Liver (tissue), 2 donors: ENCODE data around the gene KCNJ3.

ENCODE experiments used
- TF ChIP-seq, protein P1 (sequence below): fragments of 150-350 bp; IDR thresholded peaks from 2 replicates; pipeline ENCODE4 v1.5.1; 2017; ENCODE audit warnings: improper control_type of control experiment, low read depth, low read length; ENCODE audit not compliant: missing input control
- TF ChIP-seq, protein P2 (sequence below): IDR thresholded peaks from 2 replicates; pipeline ENCODE4 v1.6.1; 2016; ENCODE audit warnings: antibody characterized with exemption
- donor health status: healthy.

DNA sequence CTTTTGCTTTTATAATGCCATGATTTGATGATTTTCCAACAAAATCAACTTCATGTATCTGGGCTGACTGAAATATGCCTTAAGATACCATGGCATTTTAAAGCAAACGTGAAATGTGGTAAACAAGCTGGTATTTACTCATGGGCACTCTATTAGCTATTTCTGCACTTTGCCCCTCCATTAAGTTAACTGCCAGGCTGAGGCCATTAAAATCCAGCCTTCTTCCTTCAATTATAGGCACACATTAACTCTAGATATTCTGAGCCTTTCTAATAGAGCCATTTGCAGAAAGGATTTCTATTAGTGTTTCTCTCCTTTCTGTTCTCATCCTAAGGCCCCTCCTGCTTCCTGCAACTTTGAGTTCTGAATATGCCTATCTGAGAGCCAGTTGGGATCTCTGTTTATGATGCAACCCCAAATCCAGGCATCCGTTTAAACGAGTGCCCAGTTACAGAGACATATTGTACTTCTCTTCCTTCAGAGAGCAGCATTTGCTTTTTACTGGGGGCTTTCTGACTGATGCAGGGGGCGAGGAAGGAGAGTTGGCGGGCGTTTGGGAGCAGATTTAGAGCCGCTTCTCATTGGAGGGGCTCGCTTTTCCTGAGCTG lies 1.6 kb upstream of the KCNJ3 start:
- TF ChIP-seq, protein P1, sequence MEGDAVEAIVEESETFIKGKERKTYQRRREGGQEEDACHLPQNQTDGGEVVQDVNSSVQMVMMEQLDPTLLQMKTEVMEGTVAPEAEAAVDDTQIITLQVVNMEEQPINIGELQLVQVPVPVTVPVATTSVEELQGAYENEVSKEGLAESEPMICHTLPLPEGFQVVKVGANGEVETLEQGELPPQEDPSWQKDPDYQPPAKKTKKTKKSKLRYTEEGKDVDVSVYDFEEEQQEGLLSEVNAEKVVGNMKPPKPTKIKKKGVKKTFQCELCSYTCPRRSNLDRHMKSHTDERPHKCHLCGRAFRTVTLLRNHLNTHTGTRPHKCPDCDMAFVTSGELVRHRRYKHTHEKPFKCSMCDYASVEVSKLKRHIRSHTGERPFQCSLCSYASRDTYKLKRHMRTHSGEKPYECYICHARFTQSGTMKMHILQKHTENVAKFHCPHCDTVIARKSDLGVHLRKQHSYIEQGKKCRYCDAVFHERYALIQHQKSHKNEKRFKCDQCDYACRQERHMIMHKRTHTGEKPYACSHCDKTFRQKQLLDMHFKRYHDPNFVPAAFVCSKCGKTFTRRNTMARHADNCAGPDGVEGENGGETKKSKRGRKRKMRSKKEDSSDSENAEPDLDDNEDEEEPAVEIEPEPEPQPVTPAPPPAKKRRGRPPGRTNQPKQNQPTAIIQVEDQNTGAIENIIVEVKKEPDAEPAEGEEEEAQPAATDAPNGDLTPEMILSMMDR: no peak
- TF ChIP-seq, protein P2, sequence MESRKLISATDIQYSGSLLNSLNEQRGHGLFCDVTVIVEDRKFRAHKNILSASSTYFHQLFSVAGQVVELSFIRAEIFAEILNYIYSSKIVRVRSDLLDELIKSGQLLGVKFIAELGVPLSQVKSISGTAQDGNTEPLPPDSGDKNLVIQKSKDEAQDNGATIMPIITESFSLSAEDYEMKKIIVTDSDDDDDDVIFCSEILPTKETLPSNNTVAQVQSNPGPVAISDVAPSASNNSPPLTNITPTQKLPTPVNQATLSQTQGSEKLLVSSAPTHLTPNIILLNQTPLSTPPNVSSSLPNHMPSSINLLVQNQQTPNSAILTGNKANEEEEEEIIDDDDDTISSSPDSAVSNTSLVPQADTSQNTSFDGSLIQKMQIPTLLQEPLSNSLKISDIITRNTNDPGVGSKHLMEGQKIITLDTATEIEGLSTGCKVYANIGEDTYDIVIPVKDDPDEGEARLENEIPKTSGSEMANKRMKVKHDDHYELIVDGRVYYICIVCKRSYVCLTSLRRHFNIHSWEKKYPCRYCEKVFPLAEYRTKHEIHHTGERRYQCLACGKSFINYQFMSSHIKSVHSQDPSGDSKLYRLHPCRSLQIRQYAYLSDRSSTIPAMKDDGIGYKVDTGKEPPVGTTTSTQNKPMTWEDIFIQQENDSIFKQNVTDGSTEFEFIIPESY: no peak
